ENCODE results near the gene CAB39L.

The CAB39L gene

GRCh38 chr13:49311816-49312215 lies 132.0 kb downstream of the CAB39L start:
- Histone ChIP-seq H2AFZ (no peak overlapping the region), H3K27ac (no peak overlapping the region), H3K79me2 (no peaks in the 10 kb centered on the region), H3K9me3 (ENCODE audit: control insufficient read depth, low read length) (no peaks in the 10 kb centered on the region), H3K9ac (no peak overlapping the region), H3K36me3 (ENCODE audit: control insufficient read depth, insufficient read depth, low read length) (no peaks in the 10 kb centered on the region), H3K4me3 (ENCODE audit: low read depth, low read length) (no peak overlapping the region), H3K4me2 (ENCODE audit: low read length) (no peak overlapping the region), H3K27me3 (ENCODE audit: control insufficient read depth, insufficient read depth, low read length) (no peaks in the 10 kb centered on the region), H3K4me1 (no peaks in the 10 kb centered on the region)
- TF ChIP-seq, protein P1, sequence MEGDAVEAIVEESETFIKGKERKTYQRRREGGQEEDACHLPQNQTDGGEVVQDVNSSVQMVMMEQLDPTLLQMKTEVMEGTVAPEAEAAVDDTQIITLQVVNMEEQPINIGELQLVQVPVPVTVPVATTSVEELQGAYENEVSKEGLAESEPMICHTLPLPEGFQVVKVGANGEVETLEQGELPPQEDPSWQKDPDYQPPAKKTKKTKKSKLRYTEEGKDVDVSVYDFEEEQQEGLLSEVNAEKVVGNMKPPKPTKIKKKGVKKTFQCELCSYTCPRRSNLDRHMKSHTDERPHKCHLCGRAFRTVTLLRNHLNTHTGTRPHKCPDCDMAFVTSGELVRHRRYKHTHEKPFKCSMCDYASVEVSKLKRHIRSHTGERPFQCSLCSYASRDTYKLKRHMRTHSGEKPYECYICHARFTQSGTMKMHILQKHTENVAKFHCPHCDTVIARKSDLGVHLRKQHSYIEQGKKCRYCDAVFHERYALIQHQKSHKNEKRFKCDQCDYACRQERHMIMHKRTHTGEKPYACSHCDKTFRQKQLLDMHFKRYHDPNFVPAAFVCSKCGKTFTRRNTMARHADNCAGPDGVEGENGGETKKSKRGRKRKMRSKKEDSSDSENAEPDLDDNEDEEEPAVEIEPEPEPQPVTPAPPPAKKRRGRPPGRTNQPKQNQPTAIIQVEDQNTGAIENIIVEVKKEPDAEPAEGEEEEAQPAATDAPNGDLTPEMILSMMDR (IDR thresholded peaks at IDR 0.05): no peak

- Histone ChIP-seq H2AFZ (no peak overlapping the region), H3K79me2 (no peaks in the 10 kb centered on the region), H3K36me3 (ENCODE audit: control insufficient read depth, insufficient read depth, low read length) (no peaks in the 10 kb centered on the region), H3K4me1 (no peaks in the 10 kb centered on the region), H3K27me3 (ENCODE audit: control insufficient read depth, insufficient read depth, low read length) (no peaks in the 10 kb centered on the region), H3K9me3 (ENCODE audit: control insufficient read depth, low read length) (no peaks in the 10 kb centered on the region), H3K9ac (no peak overlapping the region), H3K27ac (no peak overlapping the region), H3K4me2 (ENCODE audit: low read length) (no peak overlapping the region), H3K4me3 (ENCODE audit: low read depth, low read length) (no peak overlapping the region)
- TF ChIP-seq, protein P1 (IDR thresholded peaks at IDR 0.05): no peak
Measured at GRCh38 chr13:49310251-49310650, 133.6 kb downstream of the CAB39L start.

DNA sequence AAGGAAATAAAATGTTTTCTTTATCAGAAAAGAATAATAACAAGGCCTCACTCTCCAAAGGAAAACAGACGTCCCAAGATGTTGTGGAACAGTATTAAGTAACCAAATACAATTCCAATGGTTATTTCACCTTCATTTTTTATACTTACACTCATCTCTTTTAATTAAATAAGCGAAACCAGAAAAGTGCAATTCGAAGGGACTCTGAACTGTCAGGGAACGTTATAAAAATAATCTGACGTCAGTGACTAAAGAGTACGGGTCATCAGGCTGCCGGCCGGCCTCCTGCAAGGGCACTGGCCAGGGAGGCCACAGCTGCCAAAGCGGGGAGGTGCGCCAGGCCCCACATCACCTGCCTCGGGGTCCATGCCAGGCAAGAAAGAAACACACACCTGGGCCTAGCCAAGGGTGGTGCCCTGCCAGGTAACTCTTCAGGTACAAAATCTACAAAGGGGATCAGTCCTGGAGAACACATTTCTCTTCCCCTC lies 134.9 kb downstream of the CAB39L start:
- Histone ChIP-seq H3K36me3 (ENCODE audit: control insufficient read depth, insufficient read depth, low read length) (no peaks in the 10 kb centered on the region), H3K4me1 (no peaks in the 10 kb centered on the region), H2AFZ (no peak overlapping the region), H3K79me2 (no peaks in the 10 kb centered on the region), H3K27me3 (ENCODE audit: control insufficient read depth, insufficient read depth, low read length) (no peaks in the 10 kb centered on the region), H3K27ac (no peak overlapping the region), H3K9ac (no peak overlapping the region), H3K9me3 (ENCODE audit: control insufficient read depth, low read length) (no peaks in the 10 kb centered on the region), H3K4me2 (ENCODE audit: low read length) (no peak overlapping the region), H3K4me3 (ENCODE audit: low read depth, low read length) (no peak overlapping the region)
- TF ChIP-seq, protein P1 (IDR thresholded peaks at IDR 0.05): no peak

DNA sequence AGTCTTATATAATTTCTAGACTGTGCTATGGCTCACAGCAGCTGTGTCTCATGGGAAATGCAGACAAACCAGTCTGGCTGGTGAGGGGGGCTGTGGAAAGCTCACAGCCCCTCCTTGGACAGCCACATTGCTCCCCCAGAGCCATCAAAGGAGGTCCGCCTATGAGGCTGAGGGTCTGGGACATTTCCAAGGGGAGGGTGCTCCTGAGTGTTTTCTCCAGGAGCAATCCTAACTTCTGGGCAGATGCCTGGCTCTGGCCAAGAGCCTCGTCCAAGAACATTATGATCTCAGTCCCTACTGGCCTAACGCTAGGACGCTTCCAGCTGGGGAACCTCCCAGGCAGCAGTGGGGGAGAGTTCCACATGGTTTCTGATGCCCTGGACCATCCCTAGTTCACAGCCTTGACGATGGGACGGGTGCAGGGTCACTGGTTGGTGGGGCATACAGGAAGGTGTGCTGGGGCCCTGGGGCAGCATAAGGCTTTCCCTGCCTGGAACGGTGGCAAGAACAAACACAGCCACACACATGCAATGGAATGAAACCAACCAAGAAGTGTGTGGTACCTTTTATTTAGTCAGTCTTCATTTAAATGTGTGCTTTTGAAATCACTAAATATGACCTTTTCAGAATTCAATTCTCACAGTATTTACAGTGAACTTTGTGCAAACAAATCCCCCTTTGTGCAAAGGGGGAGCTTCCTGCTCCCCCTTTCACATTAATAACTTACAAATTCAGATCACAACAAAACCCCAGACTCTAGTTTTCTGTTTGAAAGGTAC lies 135.6 kb downstream of the CAB39L start:
- Histone ChIP-seq H3K4me3 (ENCODE audit: low read depth, low read length) (no peak overlapping the region), H3K4me1 (no peaks in the 10 kb centered on the region), H3K4me2 (ENCODE audit: low read length) (no peak overlapping the region), H3K9me3 (ENCODE audit: control insufficient read depth, low read length) (no peaks in the 10 kb centered on the region), H3K27me3 (ENCODE audit: control insufficient read depth, insufficient read depth, low read length) (no peaks in the 10 kb centered on the region), H2AFZ (no peak overlapping the region), H3K36me3 (ENCODE audit: control insufficient read depth, insufficient read depth, low read length) (no peaks in the 10 kb centered on the region), H3K9ac (no peak overlapping the region), H3K27ac (peak overlapping the region; percentile 19), H3K79me2 (no peaks in the 10 kb centered on the region)
- TF ChIP-seq, protein P1 (IDR thresholded peaks at IDR 0.05): no peak

GRCh38 chr13:49307365-49307764 lies 136.5 kb downstream of the CAB39L start:
- peak overlapping the region; percentile 19 for H3K27ac ChIP-seq
- H3K4me1 ChIP-seq: no peaks in the 10 kb centered on the region
- no peaks in the 10 kb centered on the region for H3K79me2 ChIP-seq
- TF ChIP-seq, protein P1 (IDR thresholded peaks at IDR 0.05): no peak
- H2AFZ ChIP-seq: no peak overlapping the region
- no peaks in the 10 kb centered on the region for H3K36me3 ChIP-seq (ENCODE audit: control insufficient read depth, insufficient read depth, low read length)
- no peak overlapping the region for H3K4me3 ChIP-seq (ENCODE audit: low read depth, low read length)
- H3K9me3 ChIP-seq (ENCODE audit: control insufficient read depth, low read length): no peaks in the 10 kb centered on the region
- H3K27me3 ChIP-seq (ENCODE audit: control insufficient read depth, insufficient read depth, low read length): no peaks in the 10 kb centered on the region
- H3K9ac ChIP-seq: no peak overlapping the region
- H3K4me2 ChIP-seq (ENCODE audit: low read length): no peak overlapping the region
